GM19193 (cell line): ENCODE data around the gene ATP6V0A4.

ENCODE experiments used
- POLR2A ChIP-seq: IDR thresholded peaks from 4 replicates; pipeline ENCODE4 v1.6.1; 2011; ENCODE audit not compliant: insufficient read depth, insufficient read length; ENCODE audit errors: extremely low read depth

Gene ATP6V0A4

GRCh38 chr7:138663725-138664710 lies 134.0 kb downstream of the ATP6V0A4 start:
- TF ChIP-seq POLR2A, result no peak

- TF ChIP-seq POLR2A, result no peak
These were observed 135.0 kb downstream of the ATP6V0A4 start for GRCh38 chr7:138662991-138663320.

GRCh38 chr7:138662076-138662990 lies 135.7 kb downstream of the ATP6V0A4 start:
- TF ChIP-seq POLR2A, result no peak

GRCh38 chr7:138661069-138661635 lies 136.8 kb downstream of the ATP6V0A4 start:
- no peak for TF ChIP-seq POLR2A

GRCh38 chr7:138658889-138659288 lies 139.1 kb downstream of the ATP6V0A4 start:
- no peak for TF ChIP-seq POLR2A

- no peak for TF ChIP-seq POLR2A
These were observed 140.1 kb downstream of the ATP6V0A4 start for GRCh38 chr7:138657854-138658386.

GRCh38 chr7:138656952-138657351 lies 141.0 kb downstream of the ATP6V0A4 start:
- no peak for TF ChIP-seq POLR2A
